ENCODE results near the gene SLC5A5. TPM values are rescaled to one million over a fixed set of nuclear protein-coding genes. Genes with fewer than 3 reads are reported as not detected.
A peak's percentile ranks its signal among the peaks of the same experiment; 100 is the strongest.

The SLC5A5 gene
- total RNA-seq, 1 experiment from 2014 or later = 1.8 TPM

GRCh38 chr19:17840019-17840418 is 31.7 kb upstream of the SLC5A5 start:
- H3K27me3 Mint-ChIP-seq (ENCODE audit: low read depth) = peaks cover 49% of the 10 kb centered on the region
- H3K4me2 ChIP-seq (ENCODE audit: insufficient read depth, insufficient read length, low read length) = no peak overlapping the region
- H2AK5ac ChIP-seq (ENCODE audit: insufficient read length, low read length) = no peak overlapping the region
- no peak overlapping the region for H2BK5ac ChIP-seq (ENCODE audit: insufficient read length, low read length)
- H2BK15ac ChIP-seq (ENCODE audit: low read depth, low read length) = no peak overlapping the region
- no peak overlapping the region for H2BK12ac ChIP-seq (ENCODE audit: insufficient read length, low read depth, low read length)
- H4K5ac ChIP-seq (ENCODE audit: insufficient read length, low read depth, low read length) = no peak overlapping the region
- no peak overlapping the region for H3K27ac ChIP-seq (ENCODE audit: insufficient read length, low read depth, low read length)
- H3K9me3 ChIP-seq (ENCODE audit: control insufficient read depth, low read depth, low read length) = no peaks in the 10 kb centered on the region
- no peak overlapping the region for H3K14ac ChIP-seq (ENCODE audit: insufficient read depth, low read length)
- no peak overlapping the region for H4K8ac ChIP-seq (replicated peaks; ENCODE audit: insufficient read length, low read depth, low read length)
- H3K23me2 ChIP-seq (ENCODE audit: insufficient read length, low read depth, low read length, poor library complexity, severe bottlenecking) = peaks cover 9% of the 10 kb centered on the region
- H3K56ac ChIP-seq (ENCODE audit: insufficient read length, low read depth, low read length) = no peak overlapping the region
- WGBS (ENCODE audit: extremely low coverage, insufficient read length, low lambda C conversion rate) = no CpG with 5 or more reads among the region's 6 CpGs
- H3K4ac ChIP-seq (ENCODE audit: low read depth, low read length) = no peak overlapping the region
- H3K4me1 ChIP-seq (ENCODE audit: insufficient read depth, low read length) = no peaks in the 10 kb centered on the region; the same call in 1 of the 2 replicates
- no peaks in the 10 kb centered on the region; a peak in 1 of 7 replicates for H3K36me3 Mint-ChIP-seq (ENCODE audit: insufficient read depth in 1 of 3, low read depth in 3 of 3)
- H3T11ph ChIP-seq (ENCODE audit: low read length) = no peak overlapping the region
- no peaks in the 10 kb centered on the region for H3K27me3 ChIP-seq (ENCODE audit: insufficient read depth, low read length)
- H2AFZ ChIP-seq (ENCODE audit: low read length) = no peak overlapping the region
- peaks cover 20 to 27% of the 10 kb centered on the region in 2 experiments for H3K4me1 Mint-ChIP-seq
- H3K9me3 Mint-ChIP-seq = no peaks in the 10 kb centered on the region; a peak in 1 of 5 replicates
- H2BK120ac ChIP-seq (ENCODE audit: low read depth, low read length, poor library complexity, severe bottlenecking) = no peak overlapping the region
- H3K27ac Mint-ChIP-seq = no peak overlapping the region
- DNase-seq = no peak
- peak overlapping the region in 1 of 2 experiments; percentile 9; a peak in 1 of 5 replicates for H3K4me3 Mint-ChIP-seq
- H3K18ac ChIP-seq (ENCODE audit: insufficient read length, low read depth, low read length) = no peak overlapping the region
- no peak overlapping the region for H2BK20ac ChIP-seq (ENCODE audit: low read depth, low read length, poor library complexity, severe bottlenecking)
- no peak overlapping the region for H4K91ac ChIP-seq (ENCODE audit: insufficient read length, low read depth, low read length)
- no peaks in the 10 kb centered on the region for H4K20me1 ChIP-seq (ENCODE audit: control insufficient read depth, insufficient read depth, insufficient read length)
- no peak for TF ChIP-seq CTCF (conservative IDR thresholded peaks at IDR 0.05)
- H3K79me2 ChIP-seq (ENCODE audit: insufficient read depth, low read length) = no peaks in the 10 kb centered on the region
- no peaks in the 10 kb centered on the region for H3K79me1 ChIP-seq (ENCODE audit: insufficient read depth, low read depth, low read length, poor library complexity, severe bottlenecking)
- no peak overlapping the region for H3K23ac ChIP-seq (ENCODE audit: insufficient read length, low read depth, low read length)
- H3K9ac ChIP-seq (ENCODE audit: extremely low read depth, insufficient read length, low read length) = no peak overlapping the region

Measured in H9 (cell line).